ENCODE data around the gene TIGD3. TPM values are rescaled to one million over a fixed set of nuclear protein-coding genes. Genes with fewer than 3 reads are reported as not detected.
A peak's percentile ranks its signal among the peaks of the same experiment; 100 is the strongest.
"Not testable (repeated sequence)": the region's sequence is repeated elsewhere in the genome, so short reads cannot be mapped to it uniquely, and the experiment has no call there.

Gene TIGD3
- total RNA-seq, 2 donors from 2014 or later = 0.21 to 0.45 TPM

- ATAC-seq = no peak
- peak overlapping the region; percentile 86 for H3K4me3 Mint-ChIP-seq
- H3K9me3 ChIP-seq (ENCODE audit: control insufficient read depth, low read length, poor library complexity, severe bottlenecking) = no peaks in the 10 kb centered on the region
- DNase-seq = no peak
- H3K27me3 Mint-ChIP-seq = no peaks in the 10 kb centered on the region
- H3K36me3 Mint-ChIP-seq (ENCODE audit: low read depth) = no peaks in the 10 kb centered on the region
- H3K4me1 Mint-ChIP-seq = peaks cover 11% of the 10 kb centered on the region
- H3K27ac Mint-ChIP-seq = no peak overlapping the region
Measured at GRCh38 chr11:65316227-65317024, 38.1 kb upstream of the TIGD3 start.

- Mint-ChIP-seq H3K27me3 (peaks cover 3% of the 10 kb centered on the region), H3K36me3 (ENCODE audit: low read depth) (no peaks in the 10 kb centered on the region), H3K4me3 (no peak overlapping the region), H3K4me1 (peaks cover 11% of the 10 kb centered on the region), H3K27ac (no peak overlapping the region)
- H3K9me3 ChIP-seq (ENCODE audit: control insufficient read depth, low read length, poor library complexity, severe bottlenecking) = no peaks in the 10 kb centered on the region
- DNase-seq (no peak), ATAC-seq (no peak)
Measured at GRCh38 chr11:65317025-65317786, 37.3 kb upstream of the TIGD3 start.

GRCh38 chr11:65320386-65321075 is 34.0 kb upstream of the TIGD3 start:
- Mint-ChIP-seq H3K27ac (no peak overlapping the region), H3K4me1 (peaks cover 4% of the 10 kb centered on the region), H3K4me3 (no peak overlapping the region), H3K36me3 (ENCODE audit: low read depth) (no peaks in the 10 kb centered on the region), H3K27me3 (peaks cover 13% of the 10 kb centered on the region)
- ATAC-seq (no peak), DNase-seq (no peak)
- H3K9me3 ChIP-seq (ENCODE audit: control insufficient read depth, low read length, poor library complexity, severe bottlenecking) = no peaks in the 10 kb centered on the region

- DNase-seq = no peak
- no peak overlapping the region for H3K4me3 Mint-ChIP-seq
- peaks cover 13% of the 10 kb centered on the region for H3K27me3 Mint-ChIP-seq
- H3K27ac Mint-ChIP-seq = no peak overlapping the region
- H3K4me1 Mint-ChIP-seq = no peaks in the 10 kb centered on the region
- no peaks in the 10 kb centered on the region for H3K36me3 Mint-ChIP-seq (ENCODE audit: low read depth)
- no peaks in the 10 kb centered on the region for H3K9me3 ChIP-seq (ENCODE audit: control insufficient read depth, low read length, poor library complexity, severe bottlenecking)
- no peak for ATAC-seq
Measured at GRCh38 chr11:65321076-65321475, 33.5 kb upstream of the TIGD3 start.

DNA sequence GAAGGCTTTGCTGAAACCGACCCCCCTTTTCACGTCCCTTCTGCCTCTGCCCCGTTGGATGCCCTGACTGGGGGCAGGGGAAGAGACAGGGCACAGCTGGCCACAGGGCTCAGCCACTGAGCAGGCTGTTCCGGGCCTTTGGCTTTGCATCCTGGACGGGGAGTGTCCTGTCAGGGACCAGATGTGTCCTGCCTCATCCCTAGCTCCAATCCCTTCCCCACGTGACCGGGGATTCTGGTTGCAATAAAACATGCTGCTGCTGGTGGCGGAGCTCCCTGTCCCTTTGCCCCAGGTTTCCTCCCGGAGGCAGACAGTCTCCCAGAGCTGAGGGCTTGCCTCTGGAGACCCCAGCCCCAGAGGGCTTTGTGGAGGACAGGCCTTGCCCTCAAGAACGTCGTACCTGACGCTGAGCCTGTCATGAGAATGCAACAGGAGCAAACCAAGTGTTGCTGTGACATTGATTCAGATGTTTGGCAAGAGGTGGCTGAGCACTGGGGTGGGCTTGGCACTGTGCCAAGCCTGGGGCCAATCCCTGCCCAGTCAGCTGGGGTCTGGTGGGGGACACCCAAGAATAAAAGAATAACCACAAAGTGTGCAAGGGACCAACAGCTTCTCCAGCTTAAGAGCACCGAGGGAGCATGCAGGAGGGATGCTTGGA is 32.6 kb upstream of the TIGD3 start:
- no peak overlapping the region for H3K27ac Mint-ChIP-seq
- H3K36me3 Mint-ChIP-seq (ENCODE audit: low read depth) = no peaks in the 10 kb centered on the region
- peaks cover 13% of the 10 kb centered on the region for H3K27me3 Mint-ChIP-seq
- no peaks in the 10 kb centered on the region for H3K9me3 ChIP-seq (ENCODE audit: control insufficient read depth, low read length, poor library complexity, severe bottlenecking)
- no peak for ATAC-seq
- no peaks in the 10 kb centered on the region for H3K4me1 Mint-ChIP-seq
- no peak for DNase-seq
- H3K4me3 Mint-ChIP-seq = no peak overlapping the region

- DNase-seq (no peak), ATAC-seq (no peak)
- H3K27ac Mint-ChIP-seq = no peak overlapping the region
- H3K27me3 Mint-ChIP-seq = peaks cover 13% of the 10 kb centered on the region
- H3K36me3 Mint-ChIP-seq (ENCODE audit: low read depth) = no peaks in the 10 kb centered on the region
- no peaks in the 10 kb centered on the region for H3K4me1 Mint-ChIP-seq
- H3K4me3 Mint-ChIP-seq = peak overlapping the region; percentile 49
- no peaks in the 10 kb centered on the region for H3K9me3 ChIP-seq (ENCODE audit: control insufficient read depth, low read length, poor library complexity, severe bottlenecking)
Measured at GRCh38 chr11:65323813-65324212, 30.7 kb upstream of the TIGD3 start.

DNA sequence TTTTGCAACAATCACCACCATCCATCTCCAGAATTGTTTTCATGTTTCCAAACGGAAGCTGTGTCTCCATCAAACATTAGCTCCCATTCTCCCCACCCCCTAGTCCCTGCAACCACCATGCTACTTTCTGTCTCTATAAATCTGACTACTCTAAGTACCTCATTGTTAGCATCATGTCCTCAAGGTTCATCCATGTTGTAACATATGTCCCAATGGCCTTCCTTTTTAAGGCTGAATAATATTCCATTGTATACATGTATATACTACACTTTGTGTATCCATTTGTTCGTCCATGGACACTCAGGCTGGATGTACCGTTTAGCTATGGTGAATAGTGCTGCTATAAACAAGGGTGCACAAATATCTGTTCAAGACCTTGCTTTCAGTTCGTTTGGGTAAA is 29.1 kb upstream of the TIGD3 start:
- Mint-ChIP-seq H3K36me3 (ENCODE audit: low read depth) (no peaks in the 10 kb centered on the region), H3K4me3 (no peak overlapping the region), H3K27me3 (peaks cover 13% of the 10 kb centered on the region), H3K4me1 (peaks cover 4% of the 10 kb centered on the region), H3K27ac (no peak overlapping the region)
- ATAC-seq (no peak), DNase-seq (no peak)
- H3K9me3 ChIP-seq (ENCODE audit: control insufficient read depth, low read length, poor library complexity, severe bottlenecking) = no peaks in the 10 kb centered on the region

- ATAC-seq = no peak
- Mint-ChIP-seq H3K4me3 (no peak overlapping the region), H3K27ac (no peak overlapping the region), H3K36me3 (ENCODE audit: low read depth) (no peaks in the 10 kb centered on the region), H3K27me3 (peaks cover 12% of the 10 kb centered on the region), H3K4me1 (peaks cover 4% of the 10 kb centered on the region)
- H3K9me3 ChIP-seq (ENCODE audit: control insufficient read depth, low read length, poor library complexity, severe bottlenecking) = no peaks in the 10 kb centered on the region
- DNase-seq = no peak
Measured at GRCh38 chr11:65327021-65327420, 27.5 kb upstream of the TIGD3 start.

GRCh38 chr11:65329478-65329877 is 25.1 kb upstream of the TIGD3 start:
- DNase-seq = no peak
- Mint-ChIP-seq H3K27ac (peak overlapping the region; percentile 37), H3K27me3 (no peaks in the 10 kb centered on the region), H3K36me3 (ENCODE audit: low read depth) (peaks cover 2% of the 10 kb centered on the region), H3K4me1 (peaks cover 9% of the 10 kb centered on the region), H3K4me3 (no peak overlapping the region)
- H3K9me3 ChIP-seq (ENCODE audit: control insufficient read depth, low read length, poor library complexity, severe bottlenecking) = no peaks in the 10 kb centered on the region
- ATAC-seq = no peak

DNA sequence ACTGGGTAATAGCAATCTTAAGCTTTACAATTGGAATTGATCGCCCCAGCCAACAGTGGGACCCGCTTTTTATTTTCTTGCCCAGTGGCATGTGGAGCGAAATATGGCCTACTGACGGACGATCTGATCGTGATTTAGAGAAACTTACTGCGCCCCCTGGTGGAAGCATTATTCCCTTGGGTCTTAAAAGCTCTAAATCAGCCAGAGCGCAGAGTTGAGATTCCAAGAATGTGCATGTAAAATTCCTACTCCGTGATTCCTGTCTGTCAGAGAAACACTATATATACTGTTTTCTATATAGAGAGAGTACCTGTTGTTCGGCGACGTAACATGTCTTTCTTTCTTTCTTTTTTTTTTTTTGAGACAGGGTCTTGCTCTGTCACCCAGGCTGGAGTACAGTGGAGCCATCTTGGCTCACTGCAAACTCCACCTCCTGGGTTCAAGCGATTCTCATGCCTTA is 24.6 kb upstream of the TIGD3 start:
- ATAC-seq (peak; percentile 28), DNase-seq (peak; percentile 55 to 73 (median 63))
- no peaks in the 10 kb centered on the region for H3K9me3 ChIP-seq (ENCODE audit: control insufficient read depth, low read length, poor library complexity, severe bottlenecking)
- peaks cover 4% of the 10 kb centered on the region for H3K36me3 Mint-ChIP-seq (ENCODE audit: low read depth)
- H3K4me3 Mint-ChIP-seq = no peak overlapping the region
- H3K27me3 Mint-ChIP-seq = no peaks in the 10 kb centered on the region
- H3K27ac Mint-ChIP-seq = peak overlapping the region; percentile 37
- H3K4me1 Mint-ChIP-seq = peaks cover 14% of the 10 kb centered on the region

DNA sequence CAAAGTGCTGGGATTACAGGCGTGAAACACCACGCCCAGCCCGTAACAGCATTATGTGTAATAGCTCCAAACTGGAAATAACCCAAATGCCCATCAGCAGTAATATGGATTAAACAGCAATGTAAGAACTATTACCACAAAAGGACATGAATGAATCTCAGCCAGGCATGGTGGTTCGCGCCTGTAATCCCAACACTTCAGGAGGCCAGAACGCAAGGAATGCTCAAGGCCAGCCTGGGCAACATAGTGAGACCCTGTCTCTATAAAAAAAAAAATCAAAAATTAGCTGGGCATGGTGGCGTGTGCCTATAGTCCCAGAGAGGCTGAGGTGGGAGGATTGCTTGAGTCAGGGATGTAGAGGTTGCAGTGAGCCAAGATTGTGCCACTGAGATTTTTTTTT is 24.0 kb upstream of the TIGD3 start:
- ATAC-seq (no peak), DNase-seq (no peak)
- H3K36me3 Mint-ChIP-seq (ENCODE audit: low read depth) = peaks cover 4% of the 10 kb centered on the region
- H3K4me3 Mint-ChIP-seq = no peak overlapping the region
- H3K4me1 Mint-ChIP-seq = peaks cover 20% of the 10 kb centered on the region
- no peak overlapping the region for H3K27ac Mint-ChIP-seq
- H3K9me3 ChIP-seq (ENCODE audit: control insufficient read depth, low read length, poor library complexity, severe bottlenecking) = no peaks in the 10 kb centered on the region
- no peaks in the 10 kb centered on the region for H3K27me3 Mint-ChIP-seq

GRCh38 chr11:65332591-65332990 is 22.0 kb upstream of the TIGD3 start:
- ATAC-seq; H3K36me3 Mint-ChIP-seq (ENCODE audit: low read depth); H3K27ac Mint-ChIP-seq; H3K27me3 Mint-ChIP-seq; DNase-seq; H3K9me3 ChIP-seq (ENCODE audit: control insufficient read depth, low read length, poor library complexity, severe bottlenecking); H3K4me3 Mint-ChIP-seq: not testable (repeated sequence)
- H3K4me1 Mint-ChIP-seq = peaks cover 22% of the 10 kb centered on the region

Data from T-helper 17 cell (primary cell).